Astrocyte (in vitro differentiated cells and primary cell): ENCODE measurements around the gene KIF26B.

ENCODE experiments used
- CTCF ChIP-seq: IDR thresholded peaks from 2 replicates; pipeline ENCODE4 v1.5.1; 2011; ENCODE audit warnings: low read depth, mild to moderate bottlenecking, inconsistent platforms, low read length, moderate library complexity; ENCODE audit not compliant: insufficient read depth
- EZH2 ChIP-seq: IDR thresholded peaks from 2 replicates; pipeline ENCODE4 v1.6.1; 2012; ENCODE audit warnings: mild to moderate bottlenecking, low read length, inconsistent platforms; ENCODE audit not compliant: insufficient read depth

- TF ChIP-seq EZH2 (no peak), CTCF (no peak)
Measured at GRCh38 chr1:245458761-245459174, 304.0 kb downstream of the KIF26B start.
